ENCODE data around the gene GLP2R.

- TF ChIP-seq EP300 (IDR thresholded peaks at IDR 0.05; ENCODE audit: borderline replicate concordance in 1 of 2, control insufficient read depth in 1 of 2, low read depth in 2 of 2, low read length in 2 of 2) (no peak), SMARCA5 (IDR thresholded peaks at IDR 0.05) (no peak)
Measured at GRCh38 chr17:9917131-9917530, 91.4 kb downstream of the GLP2R start.
